HG02623 (cell line): ENCODE data around the gene PLD5.
"Not testable (repeated sequence)": the region's sequence is repeated elsewhere in the genome, so short reads cannot be mapped to it uniquely, and the experiment has no call there.

ENCODE experiments used
- ATAC-seq: cut with Tn5 transposase; IDR thresholded peaks from one replicate; pipeline ENCODE4 v1.9.1; 2021; ENCODE audit warnings: moderate library complexity; ENCODE audit not compliant: unreplicated experiment

Gene PLD5

GRCh38 chr1:242427519-242427918 lies 97.0 kb downstream of the PLD5 start:
- no peak for ATAC-seq

DNA sequence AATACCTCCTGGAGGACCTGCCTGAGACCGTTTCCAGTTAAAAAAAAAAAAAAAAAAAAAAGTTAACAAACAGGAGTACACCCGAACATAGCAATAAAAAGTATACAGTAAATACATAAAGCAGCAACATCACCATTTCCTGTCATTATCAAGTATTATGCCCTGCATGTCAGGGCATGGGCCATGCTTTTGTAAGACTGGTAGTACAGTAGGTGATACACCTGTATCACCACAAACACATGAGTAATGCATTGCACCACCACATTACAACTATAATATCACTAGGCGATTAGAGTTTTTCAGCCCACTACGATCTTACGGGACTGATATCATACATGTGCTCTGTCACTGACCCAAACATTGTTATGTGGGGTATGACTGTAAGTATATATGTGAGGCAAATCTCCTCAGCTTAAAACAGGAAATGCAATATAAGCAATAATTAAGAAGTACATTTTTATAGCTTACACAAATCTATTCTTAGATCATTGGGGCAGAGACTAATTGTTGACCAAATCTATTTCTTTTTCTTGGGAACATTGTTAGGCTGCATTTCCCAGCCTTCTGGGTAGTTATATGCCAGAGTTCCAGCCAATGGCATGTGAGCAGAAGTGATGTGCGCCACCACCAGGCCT lies 98.1 kb downstream of the PLD5 start:
- ATAC-seq, result no peak

DNA sequence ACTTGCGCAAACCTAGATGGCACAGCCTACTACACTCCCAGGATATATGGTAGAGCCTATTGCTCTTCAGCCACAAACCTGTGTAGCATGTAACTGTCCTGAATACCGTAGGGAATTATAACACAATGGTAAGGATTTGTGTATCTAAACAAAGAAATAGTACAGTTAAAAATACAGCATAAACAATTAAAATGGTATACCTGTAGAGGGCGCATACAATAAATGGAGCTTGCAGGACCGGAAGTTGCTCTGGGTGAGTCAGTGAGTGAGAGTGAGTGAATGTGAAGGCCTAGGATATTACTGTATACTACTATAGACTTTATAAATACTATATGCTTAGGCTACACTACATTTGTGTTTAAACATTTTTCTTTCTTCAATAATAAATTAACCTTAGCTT lies 99.3 kb downstream of the PLD5 start:
- ATAC-seq, result no peak

- ATAC-seq, result no peak
Observed at GRCh38 chr1:242416657-242417056, 107.8 kb downstream of the PLD5 start.

- no peak for ATAC-seq
Observed at GRCh38 chr1:242412921-242413320, 111.6 kb downstream of the PLD5 start.

DNA sequence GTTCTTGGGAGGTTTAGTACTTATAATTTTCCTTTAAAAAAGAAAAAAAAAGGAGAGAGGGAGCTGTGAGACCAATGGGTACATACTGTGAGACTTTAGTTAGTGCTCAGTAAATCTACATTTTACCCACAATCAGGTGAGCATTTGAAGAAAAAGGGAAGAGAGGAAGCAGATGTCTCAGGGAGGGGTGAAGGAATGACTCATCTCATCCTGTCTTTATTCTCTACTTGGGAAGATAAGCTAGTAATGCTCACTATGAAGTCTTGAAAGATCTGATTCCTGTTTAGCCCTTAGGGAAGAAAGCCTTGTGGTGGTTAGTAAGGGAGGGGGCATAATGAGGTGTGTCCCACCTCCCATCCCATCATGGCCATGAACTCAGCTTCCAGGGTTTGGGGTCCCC lies 112.6 kb downstream of the PLD5 start:
- no peak for ATAC-seq

DNA sequence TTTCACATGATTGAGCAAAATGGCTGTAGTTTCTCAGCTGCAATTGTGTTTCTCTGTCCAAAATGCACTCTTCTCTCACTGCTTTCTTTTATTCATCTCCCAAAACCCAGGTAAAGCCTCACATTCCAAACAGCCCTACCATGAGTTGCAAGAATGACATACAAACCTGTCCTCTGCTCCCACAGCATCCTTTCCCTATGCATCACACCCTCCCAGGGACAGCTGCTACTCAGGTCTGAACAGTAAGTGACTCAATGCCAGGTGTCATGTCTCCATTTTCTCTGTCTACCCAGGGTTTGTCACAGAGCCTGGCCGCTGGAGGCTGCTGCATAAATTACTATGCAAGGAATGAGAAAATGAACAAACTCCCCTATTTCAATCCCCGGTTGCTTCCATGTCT lies 118.5 kb downstream of the PLD5 start:
- no peak for ATAC-seq

GRCh38 chr1:242404296-242404695 lies 120.2 kb downstream of the PLD5 start:
- no peak for ATAC-seq

DNA sequence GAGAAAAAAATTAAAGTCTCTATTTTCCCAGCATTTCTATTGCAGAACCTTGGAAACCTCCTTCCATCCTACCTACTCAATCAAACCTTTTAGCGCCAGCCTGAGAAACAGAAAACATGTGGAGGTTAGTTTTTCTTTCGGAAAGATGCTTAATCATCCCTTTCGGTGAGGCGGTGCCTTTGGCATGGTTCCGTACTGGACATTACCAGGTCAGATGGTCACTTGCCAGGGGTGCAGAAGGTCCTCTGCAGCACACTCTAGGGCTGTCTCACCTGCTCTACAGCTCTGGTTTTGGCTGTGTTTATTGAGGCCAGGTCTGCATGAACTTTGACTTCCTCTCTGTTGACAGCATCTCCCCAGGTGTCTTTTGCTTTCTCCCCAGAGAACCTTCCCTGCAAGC lies 121.5 kb downstream of the PLD5 start:
- ATAC-seq, result no peak

DNA sequence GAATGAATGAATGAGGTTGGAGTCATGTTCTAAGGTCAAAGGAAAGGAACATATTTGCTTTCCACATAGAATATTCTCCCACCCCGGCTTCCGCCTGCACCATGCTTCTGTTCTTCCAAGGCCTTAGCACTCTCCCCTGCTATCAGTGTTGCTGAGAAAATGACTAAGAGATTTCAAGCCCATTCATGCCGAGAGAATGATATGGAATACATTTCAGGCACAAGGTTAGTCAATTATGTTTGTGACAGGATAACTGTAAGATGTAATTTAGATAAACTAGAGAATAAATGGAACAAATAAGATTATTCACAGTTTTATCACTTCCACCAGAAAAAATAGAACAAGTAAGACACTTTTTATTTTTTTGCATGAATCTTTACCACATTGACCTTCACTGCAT lies 122.6 kb downstream of the PLD5 start:
- ATAC-seq, result no peak

DNA sequence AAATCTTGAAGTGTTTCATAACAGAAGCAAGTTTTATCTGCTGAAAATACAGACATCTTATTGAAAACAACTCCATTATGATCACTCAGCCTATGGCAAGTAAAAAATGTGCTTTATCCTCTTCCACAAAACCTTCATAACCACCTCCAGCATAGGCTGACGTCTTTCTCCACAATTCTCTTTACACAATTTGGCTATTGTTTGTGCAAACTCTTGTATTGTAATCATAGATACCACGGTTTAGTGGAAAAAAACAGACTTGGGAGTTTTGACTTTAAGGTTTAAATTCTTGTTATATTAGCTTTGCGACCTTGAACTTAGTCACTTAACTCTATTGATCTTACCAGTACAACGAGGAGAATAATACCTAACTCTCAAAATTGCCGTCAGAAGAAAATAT lies 126.1 kb downstream of the PLD5 start:
- ATAC-seq, result no peak

DNA sequence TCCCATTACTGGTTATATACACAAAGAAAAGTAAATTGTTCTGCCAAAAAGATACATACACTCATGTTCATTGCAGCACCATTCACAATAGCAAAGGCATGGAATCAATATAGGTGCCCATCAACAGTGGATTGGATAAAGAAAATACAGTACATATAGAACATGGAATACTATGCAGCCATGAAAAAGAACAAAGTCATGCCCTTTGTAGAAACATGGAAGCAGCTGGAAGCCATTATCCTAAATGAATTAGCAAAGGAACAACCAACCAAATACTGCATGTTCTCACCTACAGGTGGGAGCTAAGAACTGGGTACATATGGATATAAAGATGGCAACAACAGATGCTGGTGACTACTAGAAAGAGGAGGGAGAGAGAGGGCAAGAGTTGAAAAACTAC lies 132.6 kb downstream of the PLD5 start:
- no peak for ATAC-seq

GRCh38 chr1:242376121-242376520 lies 148.4 kb downstream of the PLD5 start:
- ATAC-seq, result not testable (repeated sequence)

DNA sequence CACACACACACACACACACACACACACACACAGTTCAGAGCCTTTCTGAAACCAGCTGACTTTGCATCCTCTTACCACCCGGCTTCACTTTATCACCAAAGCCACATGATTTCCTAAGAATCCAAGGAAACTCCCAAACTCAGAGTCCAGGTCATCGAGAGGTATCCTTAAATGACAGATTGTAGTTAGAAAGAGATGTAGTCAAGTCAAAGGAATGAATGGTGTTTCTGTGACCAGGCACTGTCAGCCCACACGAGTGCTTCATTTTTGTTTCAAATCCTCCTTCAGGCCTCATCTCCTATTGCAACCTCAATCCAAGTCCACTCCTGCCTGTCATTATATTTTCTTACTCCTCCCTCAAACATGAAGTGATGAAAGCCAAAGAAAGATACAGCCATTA lies 174.1 kb downstream of the PLD5 start:
- not testable (repeated sequence) for ATAC-seq

GRCh38 chr1:242349636-242350035 lies 174.9 kb downstream of the PLD5 start:
- no peak for ATAC-seq

DNA sequence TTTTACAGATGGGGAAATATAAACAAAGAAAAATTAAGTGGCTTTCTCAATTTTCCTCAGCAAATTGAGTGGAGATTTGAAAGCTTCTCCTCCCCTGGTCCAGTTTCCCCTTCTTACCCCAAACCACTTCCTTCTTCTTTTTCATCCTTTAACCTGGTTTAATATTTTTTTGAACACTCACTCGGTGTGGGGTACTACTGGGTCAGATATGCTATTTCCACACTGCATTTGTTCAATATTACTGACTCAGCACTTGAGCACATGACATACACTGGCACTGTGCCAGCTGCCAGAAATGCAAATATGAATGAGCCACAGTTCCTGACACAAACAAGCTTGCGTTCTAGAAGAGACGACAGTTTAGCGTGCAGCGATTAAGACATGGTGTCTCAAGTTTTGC lies 193.6 kb downstream of the PLD5 start:
- peak; percentile 65 for ATAC-seq

- ATAC-seq, result not testable (repeated sequence)
Observed at GRCh38 chr1:242327381-242327780, 197.1 kb downstream of the PLD5 start.

DNA sequence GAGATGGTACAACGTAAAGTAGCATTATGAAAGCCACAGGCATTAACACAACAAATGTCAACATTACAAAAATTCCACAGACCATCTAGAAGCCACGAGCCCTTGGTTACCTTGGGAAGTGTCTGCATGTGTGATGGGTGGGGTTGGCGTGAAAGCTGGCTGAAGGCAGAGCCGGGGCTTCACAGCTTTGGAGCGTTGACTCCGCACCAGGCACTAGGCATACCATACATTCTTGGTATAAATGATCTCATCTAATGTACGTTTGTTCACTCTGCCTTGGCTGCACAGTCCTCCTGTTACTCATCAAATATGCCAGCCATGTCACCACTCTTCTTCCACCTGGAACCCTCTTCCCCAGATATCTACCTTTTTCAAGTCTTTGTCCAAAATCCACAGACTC lies 202.5 kb downstream of the PLD5 start:
- ATAC-seq, result not testable (repeated sequence)

- ATAC-seq, result no peak
Observed at GRCh38 chr1:242318140-242318539, 206.4 kb downstream of the PLD5 start.

DNA sequence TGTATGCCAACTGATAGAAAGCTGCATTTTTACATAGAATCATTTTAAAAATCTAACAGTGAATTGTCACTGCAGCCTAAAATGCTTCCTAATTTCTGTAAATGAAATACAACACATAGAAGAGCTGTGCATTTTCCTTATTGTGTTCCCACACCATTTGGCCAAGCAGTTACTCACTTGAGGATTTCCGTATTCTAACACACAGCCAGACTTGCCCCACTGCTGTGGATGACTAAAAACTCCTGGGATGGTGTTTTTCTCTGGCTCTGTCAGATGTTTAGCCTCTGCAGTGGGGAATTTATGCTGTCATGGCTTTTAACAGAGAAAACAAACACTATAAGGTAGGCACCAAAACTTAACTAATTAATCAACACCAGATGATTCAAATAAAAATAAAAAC lies 209.6 kb downstream of the PLD5 start:
- not testable (repeated sequence) for ATAC-seq

DNA sequence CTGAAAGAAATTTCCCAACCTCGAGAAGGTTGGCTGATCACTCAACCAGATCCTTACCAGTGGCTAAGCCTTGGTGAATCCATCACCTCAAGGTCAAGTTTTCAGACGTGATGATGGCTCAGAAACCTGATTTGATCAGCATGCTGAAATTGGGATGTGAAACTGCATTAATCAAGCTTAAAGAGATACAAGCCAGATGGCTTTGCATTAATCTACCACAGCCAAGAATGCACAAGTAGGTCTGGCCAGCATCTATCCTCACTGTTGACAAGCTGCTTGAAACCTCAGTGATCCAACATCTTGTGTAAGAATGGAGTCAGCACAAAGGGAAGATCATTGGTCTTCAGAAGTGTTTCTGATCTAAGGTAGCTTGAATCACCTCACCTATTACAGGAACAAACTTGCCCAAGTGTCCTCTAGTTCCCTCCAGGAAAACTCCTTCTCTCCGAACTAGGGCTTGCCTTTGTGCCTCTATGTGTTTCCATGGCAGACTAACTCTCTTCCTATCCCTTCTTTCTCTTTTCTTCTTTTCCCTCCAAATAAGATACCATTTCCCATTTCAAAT lies 210.3 kb downstream of the PLD5 start:
- not testable (repeated sequence) for ATAC-seq

- ATAC-seq, result not testable (repeated sequence)
Observed at GRCh38 chr1:242308681-242309080, 215.8 kb downstream of the PLD5 start.

- ATAC-seq, result not testable (repeated sequence)
Observed at GRCh38 chr1:242293781-242294180, 230.7 kb downstream of the PLD5 start.
